ENCODE measurements around the gene HFE. TPM values are rescaled to one million over a fixed set of nuclear protein-coding genes. Genes with fewer than 3 reads are reported as not detected.
"Not testable (repeated sequence)": the region's sequence is repeated elsewhere in the genome, so short reads cannot be mapped to it uniquely, and the experiment has no call there.

The HFE gene
- total RNA-seq, 2 donors from 2014 or later, result 1.7 to 2.1 TPM

DNA sequence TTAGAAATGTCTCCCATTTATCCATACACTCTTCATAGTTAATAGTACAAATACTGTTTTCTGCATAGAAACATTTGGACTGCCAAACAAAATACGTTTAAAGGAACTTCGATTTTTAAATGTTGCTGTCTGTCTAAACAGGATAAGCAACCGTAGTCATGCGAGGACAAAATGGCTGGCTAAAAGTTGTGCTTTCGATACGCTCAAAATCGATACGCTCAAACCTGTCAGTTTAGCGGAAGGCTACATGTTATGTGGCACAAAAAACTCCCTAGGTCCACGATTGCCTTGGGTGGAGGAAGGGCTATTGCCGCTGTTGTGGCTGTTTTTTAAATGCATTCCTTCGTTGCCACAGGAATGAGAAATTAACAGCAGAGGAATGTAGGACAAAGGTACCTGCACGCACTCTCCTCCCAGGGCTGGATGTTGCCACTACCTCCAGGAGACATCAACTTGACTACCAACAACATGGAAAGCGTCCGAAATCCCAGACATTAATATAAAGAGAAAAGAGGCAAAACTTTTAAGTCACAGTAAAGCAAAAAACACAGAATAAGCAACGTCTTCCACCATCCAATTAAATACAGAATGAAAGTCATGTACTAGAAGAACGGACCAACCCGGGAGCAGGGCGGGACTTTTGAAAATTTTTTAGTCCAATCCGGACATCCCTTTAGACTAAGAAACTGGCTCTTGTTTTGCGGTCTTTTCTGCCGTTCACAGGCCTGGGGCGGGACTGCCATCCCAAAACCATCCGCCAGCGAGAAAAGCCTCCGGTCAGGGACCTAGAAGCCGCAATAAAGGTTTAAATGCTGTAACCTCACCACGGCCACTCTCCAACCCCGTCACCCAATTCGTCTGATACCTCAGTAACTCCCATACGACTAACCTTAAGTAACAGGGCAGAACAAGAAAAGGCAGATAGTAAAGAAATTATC is 32.2 kb upstream of the HFE start:
- ATAC-seq (replicated peaks), result peak; percentile 76
- Mint-ChIP-seq H3K4me3 (peak overlapping the region; percentile 94), H3K27me3 (no peaks in the 10 kb centered on the region), H3K36me3 (ENCODE audit: low read depth) (peaks cover 18% of the 10 kb centered on the region), H3K27ac (peak overlapping the region; percentile 91), H3K4me1 (peaks cover 9% of the 10 kb centered on the region), H3K9me3 (no peaks in the 10 kb centered on the region)

DNA sequence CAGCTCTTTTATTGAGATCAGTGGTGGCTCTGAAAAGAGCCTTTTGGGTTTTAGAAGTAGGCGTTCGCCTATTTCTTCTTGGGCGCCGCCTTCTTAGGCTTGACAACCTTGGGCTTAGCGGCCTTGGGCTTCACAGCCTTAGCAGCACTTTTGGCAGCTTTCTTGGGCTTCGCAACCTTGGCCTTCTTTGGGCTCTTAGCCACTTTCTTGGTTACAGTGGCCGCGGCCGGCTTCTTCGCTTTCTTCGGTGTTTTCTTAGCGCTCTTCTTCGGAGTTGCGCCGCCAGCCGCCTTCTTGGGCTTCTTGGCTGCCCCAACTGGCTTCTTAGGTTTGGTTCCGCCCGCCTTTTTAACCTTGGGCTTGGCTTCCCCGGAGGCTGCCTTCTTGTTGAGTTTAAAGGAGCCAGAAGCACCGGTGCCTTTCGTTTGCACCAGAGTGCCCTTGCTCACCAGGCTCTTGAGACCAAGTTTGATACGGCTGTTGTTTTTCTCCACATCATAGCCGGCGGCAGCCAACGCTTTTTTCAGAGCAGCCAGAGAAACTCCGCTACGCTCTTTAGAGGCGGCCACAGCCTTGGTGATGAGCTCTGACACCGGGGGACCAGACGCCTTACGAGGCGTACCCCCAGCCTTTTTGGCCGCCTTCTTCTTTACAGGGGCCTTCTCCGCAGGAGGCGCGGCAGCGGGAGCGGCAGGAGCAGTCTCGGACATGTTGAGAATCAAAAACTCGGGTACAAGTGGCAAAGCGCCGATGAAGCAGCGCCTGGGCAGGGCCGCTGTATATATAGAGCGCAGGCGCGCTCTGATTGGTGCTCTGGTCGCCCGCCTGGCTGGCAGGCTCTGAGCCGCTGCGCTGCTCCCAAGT is 31.3 kb upstream of the HFE start:
- peak; percentile 81 for ATAC-seq (replicated peaks)
- H3K4me1 Mint-ChIP-seq, result peaks cover 9% of the 10 kb centered on the region
- H3K4me3 Mint-ChIP-seq, result peak overlapping the region; percentile 94
- peaks cover 18% of the 10 kb centered on the region for H3K36me3 Mint-ChIP-seq (ENCODE audit: low read depth)
- H3K9me3 Mint-ChIP-seq, result no peaks in the 10 kb centered on the region
- H3K27me3 Mint-ChIP-seq, result no peaks in the 10 kb centered on the region
- H3K27ac Mint-ChIP-seq, result peak overlapping the region; percentile 91

DNA sequence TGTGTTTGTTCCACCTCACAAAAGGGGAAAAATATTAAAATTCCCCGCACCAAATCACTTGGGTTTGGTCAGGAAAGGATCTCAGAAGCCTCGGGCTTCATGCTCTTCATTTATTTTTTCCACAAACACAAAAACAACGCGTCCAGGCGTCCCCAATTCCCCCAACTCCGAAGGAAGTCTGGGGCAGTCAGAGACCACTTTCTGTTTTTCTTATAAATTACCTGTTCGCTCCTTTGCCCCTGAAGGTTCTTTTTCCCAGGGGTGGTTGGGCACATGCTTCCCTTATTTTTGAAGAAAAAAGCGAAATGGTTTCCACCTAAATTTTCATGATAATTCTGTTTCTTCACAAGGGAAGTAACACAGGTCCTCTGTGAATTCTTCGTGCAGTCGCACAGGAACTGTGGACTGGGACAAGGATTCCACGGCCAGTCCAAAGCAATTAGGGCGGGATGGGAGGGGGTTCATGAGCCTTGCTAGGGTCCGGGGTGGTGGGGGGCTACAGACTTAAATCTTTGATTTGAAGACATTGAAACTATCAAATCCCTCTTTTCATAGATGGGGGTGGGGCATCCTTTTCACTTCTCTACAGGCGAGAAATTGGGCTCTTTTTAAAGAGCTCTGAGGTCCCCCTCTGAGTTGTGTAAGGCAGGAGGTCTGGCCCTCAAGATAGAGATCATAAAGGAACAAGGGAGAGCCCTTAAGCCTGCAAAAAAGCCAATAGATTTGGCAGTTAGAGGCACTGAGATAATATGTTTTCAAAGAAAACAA is 30.5 kb upstream of the HFE start:
- no peaks in the 10 kb centered on the region for H3K9me3 Mint-ChIP-seq
- H3K4me3 Mint-ChIP-seq, result peak overlapping the region; percentile 94
- no peaks in the 10 kb centered on the region for H3K27me3 Mint-ChIP-seq
- no peak for ATAC-seq (replicated peaks)
- H3K36me3 Mint-ChIP-seq (ENCODE audit: low read depth), result peaks cover 18% of the 10 kb centered on the region
- H3K27ac Mint-ChIP-seq, result peak overlapping the region; percentile 91
- peaks cover 9% of the 10 kb centered on the region for H3K4me1 Mint-ChIP-seq

DNA sequence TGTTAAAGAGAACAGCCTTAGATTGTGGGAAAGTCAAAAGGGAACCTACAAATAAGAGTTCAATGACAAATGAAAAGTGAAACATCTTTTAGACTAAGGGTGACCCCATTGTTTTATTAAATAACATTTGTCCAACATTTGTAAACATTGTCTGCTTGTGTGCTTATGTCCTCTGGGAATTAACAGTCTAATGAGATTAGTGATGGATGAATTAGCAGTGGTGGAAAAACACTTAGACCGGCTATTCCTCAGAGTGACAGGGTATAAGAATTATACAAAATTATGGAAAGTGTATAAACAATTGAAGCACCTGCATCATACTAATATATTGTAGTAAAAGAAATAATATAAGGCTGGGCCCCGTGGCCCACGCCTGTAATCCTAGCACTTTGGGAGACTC is 29.3 kb upstream of the HFE start:
- Mint-ChIP-seq H3K4me1 (peaks cover 9% of the 10 kb centered on the region), H3K27ac (peak overlapping the region; percentile 50), H3K27me3 (no peaks in the 10 kb centered on the region), H3K9me3 (no peaks in the 10 kb centered on the region), H3K4me3 (peak overlapping the region; percentile 94), H3K36me3 (ENCODE audit: low read depth) (peaks cover 18% of the 10 kb centered on the region)
- no peak for ATAC-seq (replicated peaks)

DNA sequence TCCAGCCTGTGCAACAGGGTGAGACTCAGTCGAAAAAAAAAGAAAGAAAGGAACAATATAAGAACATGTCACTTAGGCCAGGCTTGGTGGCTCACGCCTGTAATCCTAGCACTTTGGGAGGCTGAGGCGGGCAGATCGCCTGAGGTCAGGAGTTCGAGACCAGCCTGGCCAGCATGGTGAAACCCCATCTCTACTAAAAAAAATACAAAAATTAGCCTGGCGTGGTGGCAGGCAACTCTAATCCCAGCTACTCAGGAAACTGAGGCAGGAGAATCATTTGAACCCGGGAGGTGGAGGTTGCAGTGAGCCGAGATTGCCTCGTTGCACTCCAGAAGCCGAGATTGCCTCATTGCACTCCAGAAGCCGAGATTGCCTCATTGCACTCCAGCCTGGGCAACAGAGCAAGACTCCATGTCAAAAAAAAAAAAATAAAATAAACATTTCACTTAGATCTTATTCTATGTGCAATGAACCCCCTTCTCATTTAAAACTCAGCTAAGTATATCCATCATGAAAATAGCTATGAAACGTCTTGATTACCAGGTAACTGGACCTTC is 28.7 kb upstream of the HFE start:
- peaks cover 18% of the 10 kb centered on the region for H3K36me3 Mint-ChIP-seq (ENCODE audit: low read depth)
- not testable (repeated sequence) for H3K27me3 Mint-ChIP-seq; H3K4me3 Mint-ChIP-seq; H3K4me1 Mint-ChIP-seq; ATAC-seq (replicated peaks); H3K27ac Mint-ChIP-seq; H3K9me3 Mint-ChIP-seq

DNA sequence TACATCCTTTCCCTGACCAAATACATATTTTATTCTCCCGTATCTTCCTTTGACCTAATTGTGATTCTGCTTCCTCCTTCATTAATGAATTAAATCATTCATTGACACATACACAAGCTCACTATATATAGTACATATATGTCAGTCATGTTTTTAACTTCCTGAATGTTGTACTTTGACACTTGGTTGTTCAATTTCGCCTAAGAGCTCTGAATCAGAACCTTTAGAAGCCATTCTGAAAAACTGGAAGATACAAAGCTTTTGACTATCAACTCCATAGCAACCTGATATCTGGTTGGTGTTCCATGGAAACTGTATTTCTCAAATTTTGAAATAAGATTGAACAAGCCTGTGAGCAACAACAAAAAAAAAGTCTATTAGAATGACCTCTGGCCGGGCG is 27.3 kb upstream of the HFE start:
- no peaks in the 10 kb centered on the region for H3K27me3 Mint-ChIP-seq
- H3K27ac Mint-ChIP-seq, result no peak overlapping the region
- H3K9me3 Mint-ChIP-seq, result no peaks in the 10 kb centered on the region
- no peak for ATAC-seq (replicated peaks)
- H3K36me3 Mint-ChIP-seq (ENCODE audit: low read depth), result peaks cover 16% of the 10 kb centered on the region
- H3K4me1 Mint-ChIP-seq, result no peaks in the 10 kb centered on the region
- H3K4me3 Mint-ChIP-seq, result no peak overlapping the region

DNA sequence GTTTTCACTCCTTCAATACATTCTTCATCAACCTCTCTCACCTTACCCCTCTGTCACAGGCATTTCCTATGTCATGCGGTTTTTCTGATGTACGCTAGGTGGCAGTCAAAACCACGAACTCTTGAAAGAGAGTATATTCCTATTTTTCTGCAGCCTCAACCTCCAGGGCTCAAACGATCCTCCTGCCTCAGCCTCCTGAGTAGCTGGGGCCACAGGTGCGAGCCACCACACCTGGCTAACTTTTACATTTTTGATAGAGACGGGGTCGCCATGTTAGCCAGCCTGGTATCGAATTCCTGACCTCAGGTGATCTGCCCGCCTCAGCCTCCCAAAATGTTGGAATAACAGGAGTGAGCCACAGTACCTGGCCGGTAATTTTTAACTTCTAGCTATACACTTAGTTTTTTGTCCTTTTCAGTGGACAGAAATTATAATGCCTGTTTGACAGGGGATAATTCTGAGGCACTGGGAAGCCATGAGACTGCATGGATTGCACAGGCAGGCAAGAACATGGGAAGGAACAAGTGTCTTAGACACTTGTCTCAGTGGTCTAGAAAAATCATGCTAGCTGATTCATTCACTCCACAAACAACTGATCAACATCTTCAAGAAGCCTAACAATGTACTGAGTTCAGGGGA is 22.5 kb upstream of the HFE start:
- no peaks in the 10 kb centered on the region for H3K36me3 Mint-ChIP-seq (ENCODE audit: low read depth)
- no peaks in the 10 kb centered on the region for H3K4me1 Mint-ChIP-seq
- no peak overlapping the region for H3K27ac Mint-ChIP-seq
- no peaks in the 10 kb centered on the region for H3K27me3 Mint-ChIP-seq
- H3K4me3 Mint-ChIP-seq, result no peak overlapping the region
- H3K9me3 Mint-ChIP-seq, result no peaks in the 10 kb centered on the region
- peak; percentile 71 for ATAC-seq (replicated peaks)

DNA sequence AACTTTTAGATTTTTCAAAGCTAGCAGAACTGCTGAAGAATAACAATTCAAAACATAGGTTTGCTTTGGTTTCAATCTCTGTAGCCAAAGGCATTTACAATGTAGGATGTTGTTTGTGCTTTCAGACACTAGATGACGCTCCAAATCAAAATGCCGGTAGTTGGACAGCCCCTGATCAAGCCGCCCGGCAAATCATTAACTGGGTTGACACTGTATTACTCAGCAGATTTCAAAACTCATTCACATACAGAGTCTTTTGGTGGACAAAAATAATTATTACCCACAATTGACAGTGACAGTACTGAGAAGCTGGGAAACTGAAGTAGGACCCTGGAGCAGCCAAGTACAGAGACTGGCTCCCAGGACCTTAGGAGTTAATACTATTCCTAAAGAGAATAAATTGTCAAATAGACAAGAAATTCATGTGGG is 21.3 kb upstream of the HFE start:
- H3K36me3 Mint-ChIP-seq (ENCODE audit: low read depth), result no peaks in the 10 kb centered on the region
- peak; percentile 93 for ATAC-seq (replicated peaks)
- no peaks in the 10 kb centered on the region for H3K27me3 Mint-ChIP-seq
- H3K4me1 Mint-ChIP-seq, result no peaks in the 10 kb centered on the region
- no peak overlapping the region for H3K4me3 Mint-ChIP-seq
- no peaks in the 10 kb centered on the region for H3K9me3 Mint-ChIP-seq
- no peak overlapping the region for H3K27ac Mint-ChIP-seq

DNA sequence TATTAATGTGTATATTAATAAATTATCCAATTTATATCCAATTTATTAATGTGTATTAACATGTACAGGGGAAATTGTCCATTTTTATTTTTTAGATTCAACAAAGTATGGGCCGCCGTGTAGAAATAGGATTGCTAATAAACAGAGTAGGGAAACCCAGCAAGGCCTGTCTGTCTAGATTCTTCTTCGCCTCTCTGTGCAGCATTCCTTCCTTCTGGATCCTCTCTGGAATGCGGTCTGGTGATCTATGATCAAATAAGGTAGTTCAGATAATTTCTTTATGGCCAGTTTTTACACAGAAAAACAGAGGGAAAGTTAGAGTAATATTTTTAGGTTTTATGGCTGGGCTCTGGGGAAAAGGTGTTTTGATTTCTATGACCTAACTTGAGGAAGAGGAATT is 19.9 kb upstream of the HFE start:
- ATAC-seq (replicated peaks), result no peak
- H3K36me3 Mint-ChIP-seq (ENCODE audit: low read depth), result no peaks in the 10 kb centered on the region
- no peaks in the 10 kb centered on the region for H3K9me3 Mint-ChIP-seq
- H3K4me3 Mint-ChIP-seq, result no peak overlapping the region
- H3K27me3 Mint-ChIP-seq, result no peaks in the 10 kb centered on the region
- no peak overlapping the region for H3K27ac Mint-ChIP-seq
- H3K4me1 Mint-ChIP-seq, result no peaks in the 10 kb centered on the region

DNA sequence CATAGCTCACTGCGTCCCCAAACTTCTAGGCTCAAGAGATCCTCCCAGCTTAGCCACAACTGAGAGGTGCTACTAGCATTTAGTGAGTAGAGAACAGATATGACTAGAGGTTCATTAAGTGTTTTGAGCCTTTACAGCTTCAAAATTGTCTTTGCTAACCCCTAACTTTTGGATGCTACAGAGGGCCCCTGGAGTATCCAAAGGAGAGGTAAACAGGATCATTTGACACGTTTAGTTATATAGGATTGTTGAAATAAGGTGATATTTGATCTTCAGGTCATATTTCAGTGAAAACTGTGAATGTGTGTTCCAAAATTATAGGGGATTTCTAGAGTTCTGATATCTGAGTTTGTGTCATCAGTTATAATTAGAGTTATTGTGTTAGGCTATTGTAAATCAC is 19.2 kb upstream of the HFE start:
- Mint-ChIP-seq H3K4me1 (no peaks in the 10 kb centered on the region), H3K27me3 (no peaks in the 10 kb centered on the region), H3K4me3 (no peak overlapping the region), H3K27ac (no peak overlapping the region), H3K9me3 (no peaks in the 10 kb centered on the region), H3K36me3 (ENCODE audit: low read depth) (no peaks in the 10 kb centered on the region)
- ATAC-seq (replicated peaks), result no peak

DNA sequence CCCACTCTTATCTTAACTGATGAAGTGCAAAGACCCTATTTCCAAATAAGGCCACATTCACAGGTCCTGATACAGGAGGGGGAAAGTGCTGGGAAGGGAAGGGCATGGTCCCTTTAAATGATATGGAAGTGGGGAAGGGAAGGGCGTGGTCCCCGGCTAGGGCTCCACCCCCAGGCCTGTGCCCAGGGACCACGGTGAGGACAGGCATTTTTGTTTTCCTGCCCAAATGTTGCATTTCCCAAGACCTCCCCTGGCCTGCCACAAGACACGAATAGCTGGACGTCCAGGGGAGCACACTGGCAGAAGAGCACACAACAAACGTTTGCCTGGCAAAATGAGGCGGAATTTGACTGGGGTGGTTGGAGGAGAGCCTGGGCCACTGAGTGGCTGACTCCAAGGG is 16.1 kb upstream of the HFE start:
- H3K36me3 Mint-ChIP-seq (ENCODE audit: low read depth), result no peaks in the 10 kb centered on the region
- H3K4me1 Mint-ChIP-seq, result peaks cover 3% of the 10 kb centered on the region
- no peak overlapping the region for H3K4me3 Mint-ChIP-seq
- H3K9me3 Mint-ChIP-seq, result no peaks in the 10 kb centered on the region
- no peak overlapping the region for H3K27ac Mint-ChIP-seq
- no peak for ATAC-seq (replicated peaks)
- H3K27me3 Mint-ChIP-seq, result no peaks in the 10 kb centered on the region

DNA sequence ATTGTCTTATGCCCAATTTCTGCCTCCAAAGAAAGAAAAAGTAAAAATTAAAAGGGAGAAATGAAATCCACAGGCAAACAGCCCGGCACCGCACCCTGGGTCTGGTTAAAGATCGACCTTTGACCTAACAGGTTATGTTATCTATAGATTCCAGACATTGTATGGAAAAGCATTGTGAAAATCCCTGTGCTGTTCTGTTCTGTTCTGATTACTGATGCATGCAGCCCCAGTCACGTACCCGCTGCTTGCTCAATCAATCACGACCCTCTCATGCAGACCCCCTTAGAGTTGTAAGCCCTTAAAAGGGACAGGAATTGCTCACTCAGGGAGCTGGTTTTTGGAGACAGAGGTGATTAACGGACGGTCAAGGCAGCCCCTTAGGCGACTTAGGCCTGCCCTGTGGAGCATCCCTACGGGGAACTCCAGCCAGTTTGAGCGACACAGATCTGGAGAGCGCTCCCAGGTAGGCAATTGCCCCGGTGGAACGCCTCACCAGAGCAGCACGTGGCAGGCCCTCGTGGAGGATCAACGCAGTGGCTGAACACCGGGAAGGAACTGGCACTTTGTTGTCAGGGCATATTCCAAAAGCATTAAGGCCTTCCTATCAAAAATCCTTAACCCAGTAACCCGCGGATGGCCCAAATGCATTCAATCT is 12.0 kb upstream of the HFE start:
- Mint-ChIP-seq H3K9me3 (no peaks in the 10 kb centered on the region), H3K4me3 (no peak overlapping the region), H3K4me1 (peaks cover 3% of the 10 kb centered on the region), H3K36me3 (ENCODE audit: low read depth) (no peaks in the 10 kb centered on the region), H3K27me3 (peaks cover 3% of the 10 kb centered on the region), H3K27ac (no peak overlapping the region)
- no peak for ATAC-seq (replicated peaks)

DNA sequence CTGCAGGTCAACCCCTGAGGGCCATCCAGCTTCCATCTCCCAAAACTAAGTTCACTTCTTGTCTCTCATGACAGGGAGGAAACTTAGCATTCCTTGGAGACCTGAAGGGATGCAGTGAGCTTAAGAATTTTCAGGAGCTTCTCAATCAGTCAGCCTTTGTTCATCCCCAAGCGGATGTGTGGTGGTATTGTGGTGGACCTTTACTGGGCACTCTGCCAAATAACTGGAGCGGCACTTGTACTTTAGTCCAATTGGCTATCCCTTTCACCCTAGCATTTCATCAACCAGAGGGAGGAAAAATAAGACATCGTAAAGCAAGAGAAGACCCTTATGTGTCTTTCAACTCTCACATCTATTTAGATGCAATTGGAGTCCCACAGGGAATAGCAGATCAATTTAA is 9.2 kb upstream of the HFE start:
- not testable (repeated sequence) for ATAC-seq (replicated peaks); H3K36me3 Mint-ChIP-seq (ENCODE audit: low read depth); H3K4me3 Mint-ChIP-seq; H3K27ac Mint-ChIP-seq; H3K4me1 Mint-ChIP-seq; H3K27me3 Mint-ChIP-seq; H3K9me3 Mint-ChIP-seq
